Loucy (cell line): Measurements from ENCODE around the gene MOB3B.

Experiments used
- EZH2phosphoT487 ChIP-seq: fragments of 200-600 bp; IDR thresholded peaks from 2 replicates; pipeline ENCODE4 v1.6.1; 2018; ENCODE audit warnings: antibody characterized with exemption, mild to moderate bottlenecking, moderate library complexity, borderline replicate concordance
- TF ChIP-seq, protein P1 (sequence below): fragments of 200-600 bp; sonication (generic); conservative IDR thresholded peaks from 2 replicates; pipeline ENCODE4 v1.5.1; 2014; ENCODE audit warnings: mild to moderate bottlenecking, antibody characterized with exemption, low read length

DNA sequence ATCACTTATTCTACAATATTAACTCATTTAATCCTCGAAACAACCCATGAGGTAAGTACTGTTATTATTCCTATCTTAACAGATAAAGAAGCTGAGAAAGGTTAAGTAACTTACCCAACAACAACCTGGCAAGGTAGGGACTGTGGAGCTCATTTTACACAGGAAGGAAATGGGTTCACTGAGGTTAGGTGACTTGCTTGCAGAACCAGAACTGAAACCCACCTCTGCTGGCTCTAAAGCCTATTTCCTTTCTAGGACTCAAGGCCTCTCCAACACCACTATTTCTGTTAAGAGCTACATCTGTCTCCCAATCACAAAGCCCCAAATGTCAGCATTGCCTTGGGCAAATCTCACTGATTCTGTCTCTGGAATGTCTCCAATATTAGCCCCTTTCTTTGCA is 44.5 kb downstream of the MOB3B start:
- TF ChIP-seq, protein P1, sequence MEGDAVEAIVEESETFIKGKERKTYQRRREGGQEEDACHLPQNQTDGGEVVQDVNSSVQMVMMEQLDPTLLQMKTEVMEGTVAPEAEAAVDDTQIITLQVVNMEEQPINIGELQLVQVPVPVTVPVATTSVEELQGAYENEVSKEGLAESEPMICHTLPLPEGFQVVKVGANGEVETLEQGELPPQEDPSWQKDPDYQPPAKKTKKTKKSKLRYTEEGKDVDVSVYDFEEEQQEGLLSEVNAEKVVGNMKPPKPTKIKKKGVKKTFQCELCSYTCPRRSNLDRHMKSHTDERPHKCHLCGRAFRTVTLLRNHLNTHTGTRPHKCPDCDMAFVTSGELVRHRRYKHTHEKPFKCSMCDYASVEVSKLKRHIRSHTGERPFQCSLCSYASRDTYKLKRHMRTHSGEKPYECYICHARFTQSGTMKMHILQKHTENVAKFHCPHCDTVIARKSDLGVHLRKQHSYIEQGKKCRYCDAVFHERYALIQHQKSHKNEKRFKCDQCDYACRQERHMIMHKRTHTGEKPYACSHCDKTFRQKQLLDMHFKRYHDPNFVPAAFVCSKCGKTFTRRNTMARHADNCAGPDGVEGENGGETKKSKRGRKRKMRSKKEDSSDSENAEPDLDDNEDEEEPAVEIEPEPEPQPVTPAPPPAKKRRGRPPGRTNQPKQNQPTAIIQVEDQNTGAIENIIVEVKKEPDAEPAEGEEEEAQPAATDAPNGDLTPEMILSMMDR, result no peak
- no peak for TF ChIP-seq EZH2phosphoT487
